SK-N-MC (cell line): Measurements from ENCODE around the gene EEF1AKMT4.
A peak's percentile ranks its signal among the peaks of the same experiment; 100 is the strongest.
"Not testable (repeated sequence)": the region's sequence is repeated elsewhere in the genome, so short reads cannot be mapped to it uniquely, and the experiment has no call there.

ENCODE experiments used
- DNase-seq: peaks from one replicate; pipeline ENCODE4 v3.0.0-alpha.2; 2011; ENCODE audit warnings: low read depth, low spot score
- H3K27ac ChIP-seq: fragments of 200-600 bp; sonication (generic); 2 replicates; pipeline ENCODE4 v1.5.1; 2016; ENCODE audit warnings: mixed run types
- H3K36me3 ChIP-seq: fragments of 200-600 bp; sonication (generic); 2 replicates; pipeline ENCODE4 v1.6.1; 2017; ENCODE audit warnings: antibody characterized with exemption, low read length, mixed read lengths; ENCODE audit not compliant: insufficient read depth
- H3K4me3 ChIP-seq: fragments of 200-600 bp; sonication (generic); 2 replicates; pipeline ENCODE4 v1.5.1; 2016
- H3K9ac ChIP-seq: fragments of 200-600 bp; sonication (generic); 2 replicates; pipeline ENCODE4 v1.8.0; 2017; ENCODE audit warnings: mixed run types, mixed read lengths; ENCODE audit not compliant: insufficient read length
- H3K9me3 ChIP-seq: fragments of 200-600 bp; sonication (generic); 2 replicates; pipeline ENCODE4 v1.6.1; 2017; ENCODE audit warnings: low read depth, mild to moderate bottlenecking, antibody characterized with exemption, low read length, moderate library complexity, mixed read lengths
- EZH2 ChIP-seq: fragments of 200-600 bp; sonication (generic); IDR thresholded peaks from one replicate; pipeline ENCODE4 v1.6.1; 2017; ENCODE audit warnings: antibody characterized with exemption
- FOXP2 ChIP-seq: optimal IDR thresholded peaks from 2 replicates; pipeline ENCODE3; 2011; ENCODE audit warnings: mild to moderate bottlenecking, moderate library complexity; ENCODE audit not compliant: insufficient read depth; ENCODE audit errors: extremely low read length, control extremely low read depth
- POLR2AphosphoS5 ChIP-seq: IDR thresholded peaks from 2 replicates; pipeline ENCODE4 v1.6.1; 2012; ENCODE audit warnings: mild to moderate bottlenecking, low read depth, low read length, borderline replicate concordance

EEF1AKMT4 gene

GRCh38 chr3:184261854-184262763, 12.6 kb downstream of the EEF1AKMT4 start:
- TF ChIP-seq FOXP2 (peak; percentile 16), EZH2 (peak; percentile 55), POLR2AphosphoS5 (no peak)
- DNase-seq = no peak
- Histone ChIP-seq H3K36me3 (no peaks in the 10 kb centered on the region), H3K27ac (no peak overlapping the region), H3K4me3 (peak overlapping the region; percentile 78), H3K9me3 (no peaks in the 10 kb centered on the region), H3K9ac (no peak overlapping the region)

GRCh38 chr3:184262764-184263179, 13.3 kb downstream of the EEF1AKMT4 start:
- H3K4me3 ChIP-seq = peak overlapping the region; percentile 78; the same call in 1 of the 2 replicates
- no peak overlapping the region for H3K9ac ChIP-seq
- no peak for DNase-seq
- H3K36me3 ChIP-seq = no peaks in the 10 kb centered on the region
- no peaks in the 10 kb centered on the region for H3K9me3 ChIP-seq
- TF ChIP-seq FOXP2 (no peak), POLR2AphosphoS5 (no peak), EZH2 (no peak)
- H3K27ac ChIP-seq = no peak overlapping the region

GRCh38 chr3:184267249-184267648, 17.8 kb downstream of the EEF1AKMT4 start:
- not testable (repeated sequence) for H3K27ac ChIP-seq, H3K9ac ChIP-seq, H3K4me3 ChIP-seq, DNase-seq, H3K36me3 ChIP-seq, H3K9me3 ChIP-seq

- H3K9ac ChIP-seq = no peak overlapping the region
- H3K27ac ChIP-seq = no peak overlapping the region
- no peak overlapping the region for H3K4me3 ChIP-seq
- H3K9me3 ChIP-seq = no peaks in the 10 kb centered on the region
- DNase-seq = no peak
- no peaks in the 10 kb centered on the region for H3K36me3 ChIP-seq
- TF ChIP-seq EZH2 (no peak), FOXP2 (no peak), POLR2AphosphoS5 (no peak)
Measured at GRCh38 chr3:184272269-184272668, 22.8 kb downstream of the EEF1AKMT4 start.

- H3K36me3 ChIP-seq = no peaks in the 10 kb centered on the region
- no peak overlapping the region for H3K27ac ChIP-seq
- no peak overlapping the region for H3K9ac ChIP-seq
- TF ChIP-seq POLR2AphosphoS5 (no peak), FOXP2 (no peak), EZH2 (no peak)
- H3K4me3 ChIP-seq = no peak overlapping the region
- no peaks in the 10 kb centered on the region for H3K9me3 ChIP-seq
- no peak for DNase-seq
Measured at GRCh38 chr3:184275381-184275701, 25.9 kb downstream of the EEF1AKMT4 start.

- Histone ChIP-seq H3K4me3 (no peak within 1 kb of the TSS), H3K9ac (no peak within 1 kb of the TSS), H3K27ac (no peak within 1 kb of the TSS), H3K9me3 (no peaks in the 10 kb centered on the region), H3K36me3 (no peaks in the 10 kb centered on the region)
- no peak for DNase-seq
- TF ChIP-seq POLR2AphosphoS5 (no peak), EZH2 (no peak), FOXP2 (no peak)
Measured at GRCh38 chr3:184275961-184276910, 26.8 kb downstream of the EEF1AKMT4 start, which contains the start of gene ECE2. Gene ECE2, plus strand, starts transcription at chr3:184276022. Its CDS starts 132 bp downstream, at chr3:184276154.

- TF ChIP-seq EZH2 (no peak), POLR2AphosphoS5 (no peak), FOXP2 (no peak)
- Histone ChIP-seq H3K36me3 (no peaks in the 10 kb centered on the region), H3K9me3 (no peaks in the 10 kb centered on the region), H3K27ac (no peak overlapping the region), H3K4me3 (no peak overlapping the region), H3K9ac (no peak overlapping the region)
- DNase-seq = no peak
Measured at GRCh38 chr3:184277366-184277765, 27.9 kb downstream of the EEF1AKMT4 start.

- H3K4me3 ChIP-seq = no peak overlapping the region
- no peaks in the 10 kb centered on the region for H3K9me3 ChIP-seq
- DNase-seq = no peak
- no peak overlapping the region for H3K27ac ChIP-seq
- no peaks in the 10 kb centered on the region for H3K36me3 ChIP-seq
- no peak for TF ChIP-seq FOXP2
- no peak for TF ChIP-seq EZH2
- H3K9ac ChIP-seq = no peak overlapping the region
Measured at GRCh38 chr3:184282941-184283340, 33.5 kb downstream of the EEF1AKMT4 start.
